ENCODE measurements around the gene ORM1. TPM values are rescaled to one million over a fixed set of nuclear protein-coding genes. Genes with fewer than 3 reads are reported as not detected.

ORM1 gene
- total and polyA plus RNA-seq, 2 donors (not counting 3 experiments of a cell fraction or from before 2014, with no cell fraction given), result not detected

DNA sequence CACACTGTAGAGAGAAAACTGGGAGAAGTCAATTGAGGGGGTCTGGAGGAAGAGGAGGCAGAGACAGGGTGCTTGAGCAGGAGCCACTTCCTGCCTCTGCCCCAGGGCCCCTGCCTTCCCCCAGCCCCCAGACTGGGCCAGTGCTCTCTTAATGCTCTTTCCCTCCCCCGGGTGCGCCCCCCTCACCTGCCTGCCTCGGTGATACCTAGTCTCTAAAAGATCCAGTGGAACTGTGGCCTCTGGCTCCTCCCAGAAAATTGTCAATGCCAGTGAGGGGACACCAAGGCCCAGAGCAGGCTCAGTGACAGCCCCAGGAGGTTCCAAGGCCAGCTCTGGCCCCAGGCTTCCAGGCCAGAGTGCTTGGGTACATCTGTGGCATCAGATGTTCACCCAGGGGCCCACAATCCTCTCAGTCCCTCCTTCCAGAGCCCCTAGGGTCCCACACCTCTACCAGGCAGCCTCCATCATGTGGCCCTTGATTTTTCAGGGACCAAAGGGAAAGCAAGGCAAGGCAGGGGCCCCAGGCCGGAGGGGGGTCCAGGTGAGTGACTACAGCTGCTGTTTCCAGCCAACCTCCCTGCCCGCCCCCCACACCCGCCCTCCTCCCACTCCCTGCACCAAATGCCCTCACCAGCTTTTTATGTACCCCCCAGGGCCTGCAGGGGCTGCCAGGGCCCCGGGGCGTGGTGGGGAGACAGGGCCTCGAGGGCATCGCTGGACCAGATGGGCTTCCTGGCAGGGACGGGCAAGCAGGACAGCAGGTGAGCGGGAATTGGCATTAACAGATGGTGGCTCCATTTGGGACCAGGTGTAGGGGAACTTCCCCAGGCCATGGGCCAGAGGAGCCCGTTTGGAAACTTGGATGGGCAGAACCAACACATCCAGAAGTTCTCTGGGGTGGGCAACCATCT lies 33.1 kb upstream of the ORM1 start:
- no peak overlapping the region for H3K9ac ChIP-seq (replicated peaks; ENCODE audit: extremely low read depth, insufficient read depth, low read length)
- CTCF ChIA-PET, result interaction anchor here (1.3 to 4.8 kb wide), 19 partner anchors 10 to 552 kb away, joined by 3 to 277 read pairs (median 14); partner anchors contain the start of gene COL27A1
- no peak overlapping the region for H2AFZ ChIP-seq (ENCODE audit: low read depth, low read length)
- intact Hi-C loops (cut with micrococcal nuclease), result loop anchor here (5.0 kb wide), 3 partner anchors 53 to 553 kb away; no protein-coding TSS in a partner anchor
- no peaks in the 10 kb centered on the region for H3K27me3 ChIP-seq (ENCODE audit: control insufficient read depth in 2 of 2, insufficient read depth in 2 of 2, low read length in 2 of 2)
- no peak overlapping the region for H3K4me2 ChIP-seq (ENCODE audit: insufficient read depth, low read length)
- H3K9me1 ChIP-seq (replicated peaks; ENCODE audit: control insufficient read depth, extremely low read depth, insufficient read depth, low read length), result no peaks in the 10 kb centered on the region
- no peaks in the 10 kb centered on the region for H4K20me1 ChIP-seq (replicated peaks; ENCODE audit: control insufficient read depth, extremely low read depth, insufficient read depth, low read length)
- H3K4me3 ChIP-seq (replicated peaks in 1 of 3; ENCODE audit: insufficient read depth in 1 of 3, low read depth in 1 of 3, low read length in 3 of 3), result no peak overlapping the region
- H3K79me2 ChIP-seq (ENCODE audit: control insufficient read depth, insufficient read depth, low read length), result no peaks in the 10 kb centered on the region
- no peak for DNase-seq (ENCODE audit: low read depth, low spot score)
- no peaks in the 10 kb centered on the region for H3K9me3 ChIP-seq (replicated peaks; ENCODE audit: control insufficient read depth, insufficient read depth, low read length)
- no peak overlapping the region for H3K27ac ChIP-seq (ENCODE audit: insufficient read depth, low read depth, low read length)
- H3K4me1 ChIP-seq (ENCODE audit: control insufficient read depth, extremely low read depth, insufficient read depth, low read length), result no peaks in the 10 kb centered on the region
- POLR2A ChIA-PET, result interaction anchor here (0.6 kb wide), 1 partner anchor 182 kb away, joined by 3 read pairs; no protein-coding TSS in a partner anchor
- no TSS peak for BruUV-seq (replicated peaks)
- dilution Hi-C loops (cut with MboI; ENCODE audit: extremely low pct_ligation_motif_present, low sequenced_read_pairs), result loop anchor here (25.0 kb wide), 1 partner anchor 203 kb away; the partner anchor contains the start of genes AMBP and KIF12
- no peak for TF ChIP-seq MYC (IDR thresholded peaks at IDR 0.05; ENCODE audit: low read depth, low read length)
- TF ChIP-seq, protein P1, sequence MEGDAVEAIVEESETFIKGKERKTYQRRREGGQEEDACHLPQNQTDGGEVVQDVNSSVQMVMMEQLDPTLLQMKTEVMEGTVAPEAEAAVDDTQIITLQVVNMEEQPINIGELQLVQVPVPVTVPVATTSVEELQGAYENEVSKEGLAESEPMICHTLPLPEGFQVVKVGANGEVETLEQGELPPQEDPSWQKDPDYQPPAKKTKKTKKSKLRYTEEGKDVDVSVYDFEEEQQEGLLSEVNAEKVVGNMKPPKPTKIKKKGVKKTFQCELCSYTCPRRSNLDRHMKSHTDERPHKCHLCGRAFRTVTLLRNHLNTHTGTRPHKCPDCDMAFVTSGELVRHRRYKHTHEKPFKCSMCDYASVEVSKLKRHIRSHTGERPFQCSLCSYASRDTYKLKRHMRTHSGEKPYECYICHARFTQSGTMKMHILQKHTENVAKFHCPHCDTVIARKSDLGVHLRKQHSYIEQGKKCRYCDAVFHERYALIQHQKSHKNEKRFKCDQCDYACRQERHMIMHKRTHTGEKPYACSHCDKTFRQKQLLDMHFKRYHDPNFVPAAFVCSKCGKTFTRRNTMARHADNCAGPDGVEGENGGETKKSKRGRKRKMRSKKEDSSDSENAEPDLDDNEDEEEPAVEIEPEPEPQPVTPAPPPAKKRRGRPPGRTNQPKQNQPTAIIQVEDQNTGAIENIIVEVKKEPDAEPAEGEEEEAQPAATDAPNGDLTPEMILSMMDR (IDR thresholded peaks at IDR 0.05; ENCODE audit: extremely low read depth in 1 of 2, insufficient read depth in 1 of 2, low read depth in 1 of 2, low read length in 2 of 2), result no peak
- no peak for TF ChIP-seq GATA2 (IDR thresholded peaks at IDR 0.05; ENCODE audit: insufficient read depth, insufficient read length, low read depth, low read length)
- no peak for TF ChIP-seq EZH2 (IDR thresholded peaks at IDR 0.05; ENCODE audit: borderline replicate concordance, low read depth, low read length, severe bottlenecking)
- TF ChIP-seq, protein P2, sequence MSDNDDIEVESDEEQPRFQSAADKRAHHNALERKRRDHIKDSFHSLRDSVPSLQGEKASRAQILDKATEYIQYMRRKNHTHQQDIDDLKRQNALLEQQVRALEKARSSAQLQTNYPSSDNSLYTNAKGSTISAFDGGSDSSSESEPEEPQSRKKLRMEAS (IDR thresholded peaks at IDR 0.05; ENCODE audit: insufficient read depth, insufficient read length), result no peak
- H3K36me3 ChIP-seq (ENCODE audit: control insufficient read depth in 2 of 2, extremely low read depth in 1 of 2, insufficient read depth in 2 of 2, low read length in 2 of 2), result peaks cover 3 to 4% of the 10 kb centered on the region in 2 experiments
- no peak for FAIRE-seq
